ENCODE measurements around the gene HOXB3. TPM values are rescaled to one million over a fixed set of nuclear protein-coding genes. Genes with fewer than 3 reads are reported as not detected.

Gene HOXB3
- total and polyA plus RNA-seq, 12 donors: 0.24 to 5.9 (median 1.1) TPM

DNA sequence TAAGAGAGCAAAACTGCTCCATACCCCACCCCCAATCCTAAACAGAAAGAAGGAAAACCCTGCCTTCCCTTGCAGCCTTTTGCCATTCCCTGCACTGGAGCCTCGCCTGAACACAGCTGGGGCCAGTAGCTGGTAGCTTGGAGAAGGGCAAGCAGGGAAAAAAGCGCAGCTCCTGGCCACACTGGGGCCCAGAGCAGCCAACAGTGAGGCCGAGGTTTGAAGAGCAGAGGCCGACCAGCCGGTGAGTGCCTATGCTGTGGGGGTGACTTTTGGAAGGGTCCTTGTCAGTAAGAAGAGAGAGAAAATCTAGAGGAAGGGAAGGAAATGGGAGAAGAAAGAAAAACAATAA is 39.3 kb upstream of the HOXB3 start:
- H3K27ac ChIP-seq: no peak overlapping the region
- no peak overlapping the region for H3K4me3 ChIP-seq
- peaks cover 7 to 37% (median 25%) of the 10 kb centered on the region in 9 donors for H3K4me1 ChIP-seq
- H3K9me3 ChIP-seq: no peaks in the 10 kb centered on the region
- intact Hi-C loops (cut with DNase I): no loop called here
- DNase-seq (no peak), ATAC-seq (no peak)
- H3K27me3 ChIP-seq: peaks cover 72 to 100% (median 100%) of the 10 kb centered on the region in 7 donors
- WGBS, 2 donors: 13 to 16% methylated on average over 5 of the region's 5 CpGs
- TF ChIP-seq CTCF (IDR thresholded peaks at IDR 0.05): no peak
- no peaks in the 10 kb centered on the region for H3K36me3 ChIP-seq

- Histone ChIP-seq H3K36me3 (no peaks in the 10 kb centered on the region), H3K27ac (no peak overlapping the region), H3K4me1 (peaks cover 7 to 34% (median 25%) of the 10 kb centered on the region in 9 donors), H3K27me3 (peaks cover 72 to 100% (median 100%) of the 10 kb centered on the region in 7 donors), H3K9me3 (no peaks in the 10 kb centered on the region), H3K4me3 (no peak overlapping the region)
- DNase-seq: no peak
- WGBS, 2 donors: 16 to 22% methylated on average over 5 of the region's 5 CpGs
- intact Hi-C loops (cut with DNase I): no loop called here
- no peak for TF ChIP-seq CTCF (IDR thresholded peaks at IDR 0.05)
- no peak for ATAC-seq
These were observed 38.8 kb upstream of the HOXB3 start for GRCh38 chr17:48628649-48629410.

- Histone ChIP-seq H3K4me3 (no peak overlapping the region), H3K36me3 (no peaks in the 10 kb centered on the region), H3K27me3 (peaks cover 72 to 100% (median 100%) of the 10 kb centered on the region in 7 donors), H3K4me1 (peaks cover 7 to 27% (median 23%) of the 10 kb centered on the region in 9 donors), H3K9me3 (no peaks in the 10 kb centered on the region), H3K27ac (no peak overlapping the region)
- 11 to 13% methylated on average over 27 of the region's 27 CpGs for WGBS, 2 donors
- TF ChIP-seq CTCF (IDR thresholded peaks at IDR 0.05): no peak
- DNase-seq (no peak), ATAC-seq (no peak)
- intact Hi-C loops (cut with DNase I): no loop called here
These were observed 37.8 kb upstream of the HOXB3 start for GRCh38 chr17:48627623-48628521.

DNA sequence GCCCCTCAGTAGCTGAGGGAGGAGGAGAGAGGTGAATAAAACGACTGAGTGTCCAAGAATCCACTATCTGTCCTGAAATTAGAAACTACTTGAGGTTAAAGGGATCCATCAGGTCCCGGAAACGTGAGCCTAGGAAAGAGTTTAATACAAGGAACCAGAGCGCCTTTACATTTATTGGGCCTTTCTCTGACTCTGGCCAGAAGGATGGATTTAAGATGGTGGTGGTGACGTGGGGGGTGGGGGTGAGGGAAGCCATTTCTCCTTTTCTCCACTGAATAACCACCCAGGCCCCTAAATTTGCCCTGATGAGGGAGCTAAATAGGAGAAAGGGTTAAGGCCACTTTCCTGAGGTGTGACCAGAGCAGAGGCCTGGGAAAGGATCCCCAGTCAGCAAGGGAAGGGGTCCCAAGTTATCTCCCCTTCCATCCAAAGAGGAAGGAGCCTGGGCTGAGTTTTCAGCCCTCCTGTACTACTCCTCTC is 37.1 kb upstream of the HOXB3 start:
- no peaks in the 10 kb centered on the region for H3K36me3 ChIP-seq
- peaks cover 71 to 100% (median 100%) of the 10 kb centered on the region in 7 donors for H3K27me3 ChIP-seq
- 5 to 12% methylated on average over 5 of the region's 5 CpGs for WGBS, 2 donors
- DNase-seq (no peak), ATAC-seq (no peak)
- TF ChIP-seq CTCF (IDR thresholded peaks at IDR 0.05): no peak
- H3K4me1 ChIP-seq: peaks cover 7 to 27% (median 23%) of the 10 kb centered on the region in 9 donors
- H3K27ac ChIP-seq: no peak overlapping the region
- no peaks in the 10 kb centered on the region for H3K9me3 ChIP-seq
- intact Hi-C loops (cut with DNase I): no loop called here
- H3K4me3 ChIP-seq: no peak overlapping the region

Data from heart right ventricle (tissue), 16 donors.